NCI-H2081 (cell line): Measurements from ENCODE around the gene MYL5.
A peak's percentile ranks its signal among the peaks of the same experiment; 100 is the strongest.
"Not testable (repeated sequence)": the region's sequence is repeated elsewhere in the genome, so short reads cannot be mapped to it uniquely, and the experiment has no call there.

Experiments used
- DNase-seq, 2 experiments: peaks; one replicate each; lab custom pipeline; 2025; lab: John Stamatoyannopoulos, UW

The MYL5 gene

DNA sequence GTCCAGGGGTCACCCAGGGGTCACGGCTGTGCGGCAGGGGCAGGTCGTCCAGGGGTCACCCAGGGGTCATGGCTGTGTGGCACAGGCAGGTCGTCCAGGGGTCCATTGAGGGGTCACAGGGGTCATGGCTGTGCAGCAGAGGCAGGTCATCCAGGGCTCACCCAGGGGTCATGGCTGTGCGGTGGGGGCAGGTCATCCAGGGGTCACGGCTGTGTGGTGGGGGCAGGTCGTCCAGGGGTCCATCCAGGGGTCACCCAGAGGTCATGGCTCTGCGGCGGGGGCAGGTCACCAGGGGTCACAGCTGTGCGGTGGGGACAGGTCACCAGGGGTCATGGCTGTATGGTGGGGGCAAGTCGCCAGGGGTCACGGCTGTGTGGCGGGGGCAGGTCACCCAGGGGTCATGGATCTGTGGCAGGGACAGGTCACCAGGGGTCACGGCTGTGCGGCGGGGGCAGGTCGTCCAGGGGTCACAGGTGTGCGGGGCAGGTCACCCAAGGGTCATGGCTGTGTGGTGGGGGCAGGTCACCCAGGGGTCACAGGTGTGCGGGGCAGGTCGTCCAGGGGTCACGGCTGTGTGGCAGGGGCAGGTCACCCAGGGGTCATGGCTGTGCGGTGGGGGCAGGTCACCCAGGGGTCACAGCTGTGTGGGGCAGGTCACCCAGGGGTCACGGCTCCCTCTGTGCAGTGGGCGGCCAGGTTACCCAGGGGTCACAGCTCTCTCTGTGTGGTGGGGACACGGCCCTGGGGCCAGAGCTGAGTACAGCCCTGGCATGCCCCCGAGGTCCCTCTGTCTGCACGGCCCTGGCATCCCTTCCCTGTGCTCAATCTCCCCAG, 16.3 kb upstream of the MYL5 start:
- no peak for DNase-seq

GRCh38 chr4:658681-659667, 15.4 kb upstream of the MYL5 start:
- DNase-seq: no peak

DNA sequence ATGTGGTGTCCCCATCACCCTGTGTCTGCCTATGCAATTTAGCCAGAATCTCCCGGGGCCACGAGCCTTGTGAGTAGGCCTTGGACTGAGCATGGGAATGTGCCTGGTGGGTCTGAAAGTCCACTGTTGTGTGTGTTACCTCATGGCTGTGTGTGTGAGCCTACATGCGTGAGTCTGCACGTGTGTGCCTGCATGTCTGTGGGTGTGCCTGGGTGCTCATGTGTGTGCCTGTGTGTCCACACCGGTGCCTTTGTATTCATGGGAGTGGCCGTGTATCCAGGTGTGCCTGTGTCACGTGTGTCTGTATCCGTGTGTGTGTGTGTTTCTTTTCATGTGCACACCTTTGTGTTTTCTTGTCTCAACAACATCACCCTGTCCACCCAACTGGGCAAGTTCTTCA, 14.5 kb upstream of the MYL5 start:
- no peak for DNase-seq

- no peak for DNase-seq
Observed at GRCh38 chr4:660401-660800, 13.9 kb upstream of the MYL5 start.

- no peak for DNase-seq
Observed at GRCh38 chr4:661231-661630, 13.1 kb upstream of the MYL5 start.

DNA sequence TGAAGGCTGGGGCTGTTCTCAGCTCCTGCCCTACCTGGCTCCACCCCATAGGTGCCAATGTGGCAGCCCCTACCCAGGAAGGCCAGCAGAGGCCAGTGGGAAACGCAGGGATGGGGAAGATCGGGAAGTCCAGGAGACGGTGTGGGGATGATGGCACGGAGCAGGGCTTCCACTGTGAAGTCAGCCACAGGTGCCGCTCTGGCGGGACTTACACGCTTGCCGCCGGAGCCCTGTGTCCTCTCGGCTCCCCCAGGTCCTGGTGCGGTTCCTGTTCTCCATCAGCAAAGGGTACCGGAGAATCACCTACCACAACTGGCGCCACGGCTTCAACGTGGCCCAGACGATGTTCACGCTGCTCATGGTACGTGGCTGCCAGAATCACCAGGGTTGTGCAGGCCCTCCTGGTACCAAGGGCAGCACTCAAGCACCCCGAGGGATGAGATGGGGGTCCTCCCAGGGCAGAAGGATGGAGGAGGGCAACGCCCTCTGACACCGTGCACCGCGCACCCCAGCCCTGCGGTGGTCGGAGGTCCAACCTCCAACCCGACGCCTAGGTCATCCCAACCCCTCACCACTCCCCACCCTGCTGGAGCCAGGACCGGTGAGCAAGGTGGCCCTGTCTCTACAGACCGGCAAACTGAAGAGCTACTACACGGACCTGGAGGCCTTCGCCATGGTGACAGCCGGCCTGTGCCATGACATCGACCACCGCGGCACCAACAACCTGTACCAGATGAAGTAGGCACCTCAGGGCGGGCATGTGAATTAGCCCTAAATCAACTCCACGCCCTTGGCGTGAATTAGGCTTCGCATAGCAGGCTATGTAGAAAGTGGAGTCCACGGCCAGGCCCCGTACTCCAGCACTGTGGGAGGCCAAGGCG, 12.2 kb upstream of the MYL5 start:
- no peak for DNase-seq

- DNase-seq: no peak
Observed at GRCh38 chr4:663046-663437, 11.3 kb upstream of the MYL5 start.

- peak in 1 of 2 experiments; percentile 28 for DNase-seq
Observed at GRCh38 chr4:663438-664428, 10.6 kb upstream of the MYL5 start.

- no peak for DNase-seq
Observed at GRCh38 chr4:664713-665231, 9.6 kb upstream of the MYL5 start.

DNA sequence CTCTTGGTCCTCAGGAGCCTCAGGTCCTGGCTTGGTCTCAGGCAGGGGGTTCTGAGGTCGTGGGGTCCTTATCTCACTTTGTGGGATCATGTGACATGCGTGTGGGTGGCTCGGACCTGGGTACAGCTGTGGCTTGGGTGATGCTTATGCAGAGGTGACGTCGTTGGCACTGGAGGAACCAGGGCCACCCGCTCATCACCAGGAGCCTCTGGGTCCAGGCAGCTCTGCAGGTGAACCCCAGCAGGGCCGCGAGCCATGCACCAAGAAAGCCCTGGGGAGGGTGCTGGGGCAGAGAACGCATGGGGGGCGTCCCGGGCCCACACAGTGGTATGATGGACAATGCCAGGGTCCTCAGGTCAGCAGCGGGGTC, 9.0 kb upstream of the MYL5 start:
- DNase-seq: no peak

DNA sequence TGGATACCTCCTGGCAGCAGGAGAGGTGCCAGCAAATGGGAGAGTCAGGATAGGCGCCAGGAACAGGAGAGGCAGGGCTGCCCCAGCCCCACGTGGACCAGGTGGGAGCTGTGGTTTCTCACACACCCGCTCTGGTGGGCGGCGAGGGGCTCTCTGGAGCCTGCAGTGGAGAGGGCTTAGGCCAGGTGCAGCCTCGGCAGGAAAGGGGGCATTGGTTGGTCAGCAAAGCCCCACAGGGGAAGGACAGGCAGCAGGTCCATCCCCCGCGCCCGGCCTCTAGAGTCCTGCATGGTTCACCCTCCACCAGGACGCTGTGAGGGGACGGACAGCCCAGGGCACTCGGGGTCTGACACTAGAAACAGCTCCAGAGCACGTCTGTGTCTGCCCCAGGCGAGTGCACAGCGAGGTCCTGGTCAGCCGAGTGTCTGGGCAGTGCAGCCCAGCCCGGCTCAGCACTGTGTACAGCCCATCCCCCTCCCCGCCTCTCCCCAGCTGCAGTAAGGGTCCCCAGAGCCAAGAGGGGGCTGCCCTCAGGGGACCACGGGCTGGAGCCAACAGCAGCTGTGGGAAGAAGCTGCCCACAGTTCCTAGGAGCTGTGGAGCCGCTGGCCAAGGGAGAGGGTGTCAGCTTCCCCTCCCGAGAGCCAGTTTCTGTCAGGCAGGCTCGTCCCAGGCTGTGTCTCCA, 8.4 kb upstream of the MYL5 start:
- no peak for DNase-seq

DNA sequence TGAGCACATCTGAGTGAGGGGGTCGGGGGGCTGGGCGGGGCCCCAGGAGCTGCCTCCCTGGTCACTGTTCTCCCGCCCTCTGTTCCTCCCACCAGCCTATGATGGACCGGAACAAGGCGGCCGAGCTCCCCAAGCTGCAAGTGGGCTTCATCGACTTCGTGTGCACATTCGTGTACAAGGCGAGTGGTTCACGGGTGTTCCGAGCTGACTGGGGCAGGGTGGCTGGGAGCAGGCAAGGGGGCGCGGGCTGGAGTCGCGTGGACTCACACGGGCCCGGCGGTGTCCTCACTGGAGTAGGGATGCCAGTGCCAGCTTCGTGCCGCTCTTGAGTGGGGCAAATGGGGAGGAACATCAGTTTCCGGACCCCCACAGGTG, 7.9 kb upstream of the MYL5 start:
- DNase-seq: no peak

DNA sequence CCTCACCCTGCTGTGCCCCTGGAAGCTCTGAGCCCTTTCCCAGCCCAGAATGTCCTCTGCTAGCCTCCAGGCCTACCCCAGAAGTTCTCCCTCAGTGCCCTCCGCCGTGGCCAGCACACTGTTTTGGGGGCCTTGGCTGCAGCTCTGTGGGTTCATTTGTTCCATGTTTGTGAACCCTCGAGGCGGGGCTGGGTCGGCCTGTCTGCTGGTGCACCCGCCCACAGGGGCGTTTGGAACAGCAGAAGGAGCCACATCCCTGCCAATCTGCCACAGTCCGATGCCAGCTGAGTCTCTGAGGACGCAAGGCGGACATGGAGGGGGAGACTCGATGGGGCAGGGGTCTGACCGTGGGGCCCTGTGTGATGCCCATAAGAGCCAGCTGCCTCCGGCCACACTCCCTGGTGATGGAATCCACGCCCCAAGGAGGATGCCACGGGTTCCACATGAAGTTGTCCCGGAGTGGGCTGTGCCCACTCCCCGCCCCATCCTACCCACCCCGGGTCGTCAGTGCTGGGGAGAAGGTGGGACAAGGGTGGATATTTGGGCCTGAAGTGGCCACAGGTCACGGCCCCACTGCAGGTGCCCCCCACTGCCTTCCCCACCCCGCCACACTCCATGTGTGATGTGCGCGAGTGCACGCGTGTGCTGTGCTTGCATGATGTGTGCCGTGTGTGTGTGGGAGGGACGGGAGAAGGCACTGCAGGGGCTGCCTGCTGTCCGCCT, 7.4 kb upstream of the MYL5 start:
- no peak for DNase-seq

DNA sequence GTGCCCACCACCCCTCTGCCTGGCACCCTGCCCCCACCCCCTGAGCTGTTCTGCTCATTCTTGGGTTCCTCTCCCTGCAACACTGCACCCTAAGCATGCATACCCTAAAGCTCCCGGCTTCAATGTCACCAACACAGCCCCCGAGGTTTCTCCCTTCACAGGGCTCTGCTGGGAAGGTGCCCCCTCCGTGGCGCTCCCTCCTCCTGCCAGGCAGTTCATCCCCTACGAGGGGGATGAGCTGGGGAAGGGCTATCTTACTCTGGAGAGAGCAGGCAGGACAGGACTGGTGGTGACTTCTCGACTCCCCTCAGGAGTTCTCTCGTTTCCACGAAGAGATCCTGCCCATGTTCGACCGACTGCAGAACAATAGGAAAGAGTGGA, 6.8 kb upstream of the MYL5 start:
- no peak for DNase-seq

GRCh38 chr4:668219-668618, 6.1 kb upstream of the MYL5 start:
- DNase-seq: not testable (repeated sequence)

DNA sequence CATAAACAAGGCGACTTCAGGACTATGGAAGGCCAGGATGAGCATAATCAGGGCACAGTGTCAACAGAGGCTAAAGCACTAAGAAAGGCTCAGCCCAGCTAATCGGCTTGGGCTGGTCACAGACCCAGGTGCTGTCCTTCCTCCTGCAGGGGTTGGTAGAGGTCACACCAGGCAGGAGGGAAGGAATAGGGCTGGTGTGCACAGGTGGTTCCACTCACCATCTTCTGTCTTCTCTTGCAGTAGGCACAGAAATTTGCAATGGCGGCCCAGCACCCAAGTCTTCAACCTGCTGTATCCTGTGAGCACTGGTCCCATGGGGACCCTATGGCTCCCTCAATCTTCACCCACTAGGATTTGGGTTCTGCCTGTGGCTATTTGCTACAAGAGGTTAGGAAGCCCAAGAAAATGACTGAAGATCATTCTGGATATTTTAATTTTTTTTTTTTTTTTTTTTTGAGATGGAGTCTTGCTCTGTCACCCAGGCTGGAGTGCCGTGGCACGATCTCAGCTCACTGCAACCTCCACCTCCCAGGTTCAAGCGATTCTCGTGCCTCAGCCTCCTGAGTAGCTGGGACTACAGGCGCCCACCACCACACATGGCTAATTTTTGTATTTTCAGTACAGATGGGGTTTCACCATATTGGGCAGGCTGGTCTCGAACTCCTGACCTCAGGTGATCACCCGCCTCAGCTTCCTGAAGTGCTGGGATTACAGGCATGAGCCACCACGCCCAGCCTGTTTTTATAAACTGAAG, 4.4 kb upstream of the MYL5 start:
- not testable (repeated sequence) for DNase-seq

- no peak for DNase-seq
Observed at GRCh38 chr4:671769-672168, 2.6 kb upstream of the MYL5 start.

DNA sequence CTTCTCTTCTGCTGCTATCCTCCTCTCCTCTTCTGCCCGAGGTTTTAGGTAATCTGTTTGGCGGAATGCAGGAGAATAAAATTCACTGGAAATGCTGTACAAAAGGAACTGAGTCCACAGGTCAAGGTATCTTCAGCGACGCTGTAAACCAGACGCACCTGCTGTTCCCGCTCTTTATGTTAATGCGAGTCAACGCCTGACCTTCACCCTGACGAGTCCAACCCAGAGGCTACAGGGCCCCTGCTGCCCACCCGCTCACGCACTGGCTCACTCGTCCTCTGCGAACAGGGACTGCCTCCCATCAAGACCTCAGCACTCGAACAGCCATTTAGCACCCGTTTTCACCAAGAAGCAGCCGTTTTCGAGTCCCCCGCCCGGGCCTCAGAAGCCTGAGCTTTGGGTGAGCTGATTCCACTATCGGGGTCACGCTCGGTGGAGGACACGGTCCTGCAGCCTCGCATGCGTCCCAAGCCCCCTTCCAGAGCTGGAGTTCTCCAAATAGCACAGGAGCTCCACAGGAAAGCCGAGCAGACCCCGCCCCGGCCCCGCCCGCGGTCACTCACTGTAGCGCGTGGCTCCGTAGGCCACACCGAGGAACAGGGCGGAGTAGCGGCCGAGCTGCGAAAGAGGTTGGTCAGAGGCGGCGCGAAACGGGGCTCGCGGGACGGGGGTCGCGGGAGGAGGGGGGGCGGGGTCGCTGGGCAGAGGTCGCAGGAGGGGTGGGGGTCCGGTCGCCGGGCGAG, 822 bp upstream of the MYL5 start:
- DNase-seq: peak in 1 of 2 experiments; percentile 25
